ENCODE data around the gene PTK6.

Gene PTK6

DNA sequence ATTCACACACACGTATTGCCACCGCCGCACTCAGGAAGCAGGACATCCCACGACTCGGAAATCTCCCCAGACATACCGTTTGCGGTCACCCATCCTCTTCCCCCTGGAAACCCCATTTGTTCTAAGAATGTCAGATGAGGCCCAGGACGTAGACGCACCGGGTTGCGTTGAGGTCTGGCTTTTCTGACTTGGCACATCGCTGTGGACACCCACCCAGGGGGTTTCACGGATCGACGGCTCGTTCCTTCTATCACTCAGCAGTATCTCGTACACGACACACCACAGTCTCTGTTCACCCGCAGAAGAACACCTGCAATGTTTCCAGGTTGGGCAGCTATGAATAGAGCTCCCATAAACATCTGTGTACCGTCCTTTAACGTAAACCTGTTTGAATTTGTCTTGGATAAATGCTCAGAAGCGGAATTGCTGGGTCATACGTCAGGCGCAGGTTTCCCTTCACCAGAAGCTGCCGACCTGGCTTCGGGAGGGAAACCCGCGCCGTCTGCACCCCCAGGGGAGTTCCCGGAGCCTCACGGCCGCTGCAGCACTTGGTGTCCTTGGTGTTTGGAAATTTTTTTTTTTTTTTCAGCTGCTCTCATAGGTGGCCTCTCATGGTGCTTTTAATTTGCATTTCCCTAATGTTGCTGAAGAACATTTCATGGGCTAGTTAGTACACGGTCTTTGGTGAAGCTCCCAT, 29.0 kb downstream of the PTK6 start:
- no peaks in the 10 kb centered on the region for H3K4me1 ChIP-seq (ENCODE audit: control insufficient read depth, insufficient read depth, low read length)
- peaks cover 9% of the 10 kb centered on the region; the same call in 1 of the 2 replicates for H3K9me3 ChIP-seq (ENCODE audit: control insufficient read depth, insufficient read depth, low read depth, low read length)
- H3K4me3 ChIP-seq (ENCODE audit: low read depth, low read length) = no peak overlapping the region
- H3K36me3 ChIP-seq (ENCODE audit: control insufficient read depth, insufficient read depth, low read length) = no peaks in the 10 kb centered on the region
- no peak overlapping the region for H3K9ac ChIP-seq (ENCODE audit: low read length)
- no peak overlapping the region for H3K27ac ChIP-seq (ENCODE audit: low read depth, low read length)
- H3K27me3 ChIP-seq (ENCODE audit: control insufficient read depth, insufficient read depth, low read length) = peaks cover 12% of the 10 kb centered on the region; the same call in 1 of the 2 replicates

DNA sequence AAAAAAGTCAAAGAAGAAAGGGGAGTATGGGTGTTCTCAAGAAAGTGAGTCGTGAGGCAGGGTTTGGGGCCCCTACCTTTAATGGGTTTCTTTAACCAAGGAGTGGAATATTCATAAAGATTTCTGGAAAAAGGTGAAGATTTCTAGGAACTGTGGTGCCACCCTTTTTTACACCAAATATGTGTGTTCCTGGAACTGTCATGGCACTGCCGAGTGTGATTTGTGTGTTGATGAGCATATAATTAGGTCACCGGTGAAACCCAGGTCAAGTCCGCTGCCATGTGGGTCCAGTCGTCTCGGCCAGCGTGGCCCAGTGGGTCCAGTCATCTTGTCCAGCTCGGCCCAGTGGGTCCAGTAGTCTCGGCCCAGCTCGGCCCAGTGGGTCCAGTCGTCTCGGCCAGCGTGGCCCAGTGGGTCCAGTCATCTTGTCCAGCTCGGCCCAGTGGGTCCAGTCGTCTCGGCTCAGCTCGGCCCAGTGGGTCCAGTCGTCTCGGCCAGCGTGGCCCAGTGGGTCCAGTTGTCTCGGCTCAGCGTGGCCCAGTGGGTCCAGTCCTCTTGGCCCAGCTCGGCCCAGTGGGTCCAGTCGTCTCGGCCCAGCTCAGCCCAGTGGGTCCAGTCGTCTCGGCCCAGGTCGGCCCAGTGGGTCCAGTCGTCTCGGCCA, 30.0 kb downstream of the PTK6 start:
- H3K27ac ChIP-seq (ENCODE audit: low read depth, low read length) = no peak overlapping the region
- no peak overlapping the region for H3K4me3 ChIP-seq (ENCODE audit: low read depth, low read length)
- no peaks in the 10 kb centered on the region for H3K36me3 ChIP-seq (ENCODE audit: control insufficient read depth, insufficient read depth, low read length)
- H3K27me3 ChIP-seq (ENCODE audit: control insufficient read depth, insufficient read depth, low read length) = peaks cover 20% of the 10 kb centered on the region
- peaks cover 9% of the 10 kb centered on the region; the same call in 1 of the 2 replicates for H3K9me3 ChIP-seq (ENCODE audit: control insufficient read depth, insufficient read depth, low read depth, low read length)
- no peak overlapping the region for H3K9ac ChIP-seq (ENCODE audit: low read length)
- H3K4me1 ChIP-seq (ENCODE audit: control insufficient read depth, insufficient read depth, low read length) = peaks cover 8% of the 10 kb centered on the region

- Histone ChIP-seq H3K36me3 (ENCODE audit: control insufficient read depth, insufficient read depth, low read length) (no peaks in the 10 kb centered on the region), H3K27me3 (ENCODE audit: control insufficient read depth, insufficient read depth, low read length) (peaks cover 26% of the 10 kb centered on the region), H3K27ac (ENCODE audit: low read depth, low read length) (no peak overlapping the region), H3K9me3 (ENCODE audit: control insufficient read depth, insufficient read depth, low read depth, low read length) (peaks cover 9% of the 10 kb centered on the region; the same call in 1 of the 2 replicates), H3K9ac (ENCODE audit: low read length) (no peak overlapping the region), H3K4me3 (ENCODE audit: low read depth, low read length) (no peak overlapping the region), H3K4me1 (ENCODE audit: control insufficient read depth, insufficient read depth, low read length) (peaks cover 11% of the 10 kb centered on the region)
These were observed 31.5 kb downstream of the PTK6 start for GRCh38 chr20:63505723-63506122.

GRCh38 chr20:63505281-63505680, 31.9 kb downstream of the PTK6 start:
- peaks cover 11% of the 10 kb centered on the region for H3K4me1 ChIP-seq (ENCODE audit: control insufficient read depth, insufficient read depth, low read length)
- H3K9ac ChIP-seq (ENCODE audit: low read length) = no peak overlapping the region
- H3K27ac ChIP-seq (ENCODE audit: low read depth, low read length) = no peak overlapping the region
- no peaks in the 10 kb centered on the region for H3K36me3 ChIP-seq (ENCODE audit: control insufficient read depth, insufficient read depth, low read length)
- peaks cover 30% of the 10 kb centered on the region for H3K27me3 ChIP-seq (ENCODE audit: control insufficient read depth, insufficient read depth, low read length)
- no peak overlapping the region for H3K4me3 ChIP-seq (ENCODE audit: low read depth, low read length)
- H3K9me3 ChIP-seq (ENCODE audit: control insufficient read depth, insufficient read depth, low read depth, low read length) = peaks cover 9% of the 10 kb centered on the region; the same call in 1 of the 2 replicates

DNA sequence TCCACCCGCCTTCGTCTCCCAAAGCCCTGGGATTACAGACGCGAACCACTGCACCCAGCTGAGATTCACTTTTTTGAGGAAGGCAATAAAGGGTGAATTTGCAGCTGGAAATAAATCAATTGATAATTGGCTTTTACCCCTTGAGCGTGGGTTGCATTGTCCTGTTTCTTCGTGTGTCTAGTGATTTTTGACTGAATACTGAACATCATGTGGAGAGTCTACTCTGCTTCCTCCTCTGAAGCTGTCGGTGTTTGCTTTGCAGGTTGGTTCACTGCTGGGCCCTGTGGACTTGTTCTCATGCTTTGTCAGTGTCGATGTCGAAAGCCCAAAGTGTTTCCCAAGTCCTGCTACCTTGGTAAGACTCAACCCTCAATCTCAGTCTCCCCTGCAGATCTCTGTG, 32.5 kb downstream of the PTK6 start:
- H3K4me1 ChIP-seq (ENCODE audit: control insufficient read depth, insufficient read depth, low read length) = peaks cover 11% of the 10 kb centered on the region
- H3K27me3 ChIP-seq (ENCODE audit: control insufficient read depth, insufficient read depth, low read length) = peaks cover 37% of the 10 kb centered on the region
- no peak overlapping the region for H3K4me3 ChIP-seq (ENCODE audit: low read depth, low read length)
- peaks cover 9% of the 10 kb centered on the region; the same call in 1 of the 2 replicates for H3K9me3 ChIP-seq (ENCODE audit: control insufficient read depth, insufficient read depth, low read depth, low read length)
- H3K27ac ChIP-seq (ENCODE audit: low read depth, low read length) = no peak overlapping the region
- H3K36me3 ChIP-seq (ENCODE audit: control insufficient read depth, insufficient read depth, low read length) = no peaks in the 10 kb centered on the region
- H3K9ac ChIP-seq (ENCODE audit: low read length) = no peak overlapping the region

GRCh38 chr20:63503524-63503923, 33.7 kb downstream of the PTK6 start:
- Histone ChIP-seq H3K4me1 (ENCODE audit: control insufficient read depth, insufficient read depth, low read length) (peaks cover 14% of the 10 kb centered on the region), H3K27me3 (ENCODE audit: control insufficient read depth, insufficient read depth, low read length) (peaks cover 43% of the 10 kb centered on the region), H3K9ac (ENCODE audit: low read length) (no peak overlapping the region), H3K27ac (ENCODE audit: low read depth, low read length) (no peak overlapping the region), H3K4me3 (ENCODE audit: low read depth, low read length) (no peak overlapping the region), H3K36me3 (ENCODE audit: control insufficient read depth, insufficient read depth, low read length) (no peaks in the 10 kb centered on the region), H3K9me3 (ENCODE audit: control insufficient read depth, insufficient read depth, low read depth, low read length) (peaks cover 9% of the 10 kb centered on the region; the same call in 1 of the 2 replicates)

GRCh38 chr20:63502671-63503172, 34.5 kb downstream of the PTK6 start:
- Histone ChIP-seq H3K27me3 (ENCODE audit: control insufficient read depth, insufficient read depth, low read length) (peaks cover 51% of the 10 kb centered on the region), H3K4me3 (ENCODE audit: low read depth, low read length) (no peak overlapping the region), H3K9ac (ENCODE audit: low read length) (no peak overlapping the region), H3K4me1 (ENCODE audit: control insufficient read depth, insufficient read depth, low read length) (peaks cover 20% of the 10 kb centered on the region), H3K9me3 (ENCODE audit: control insufficient read depth, insufficient read depth, low read depth, low read length) (peaks cover 5% of the 10 kb centered on the region; the same call in 1 of the 2 replicates), H3K36me3 (ENCODE audit: control insufficient read depth, insufficient read depth, low read length) (no peaks in the 10 kb centered on the region), H3K27ac (ENCODE audit: low read depth, low read length) (no peak overlapping the region)

- Histone ChIP-seq H3K36me3 (ENCODE audit: control insufficient read depth, insufficient read depth, low read length) (no peaks in the 10 kb centered on the region), H3K27ac (ENCODE audit: low read depth, low read length) (no peak overlapping the region), H3K4me1 (ENCODE audit: control insufficient read depth, insufficient read depth, low read length) (peaks cover 26% of the 10 kb centered on the region), H3K9ac (ENCODE audit: low read length) (no peak overlapping the region), H3K9me3 (ENCODE audit: control insufficient read depth, insufficient read depth, low read depth, low read length) (peaks cover 5% of the 10 kb centered on the region; the same call in 1 of the 2 replicates), H3K27me3 (ENCODE audit: control insufficient read depth, insufficient read depth, low read length) (peaks cover 57% of the 10 kb centered on the region), H3K4me3 (ENCODE audit: low read depth, low read length) (peak overlapping the region; percentile 51)
These were observed 35.1 kb downstream of the PTK6 start for GRCh38 chr20:63501818-63502670.

- peaks cover 33% of the 10 kb centered on the region for H3K4me1 ChIP-seq (ENCODE audit: control insufficient read depth, insufficient read depth, low read length)
- no peak overlapping the region for H3K27ac ChIP-seq (ENCODE audit: low read depth, low read length)
- peaks cover 5% of the 10 kb centered on the region; the same call in 1 of the 2 replicates for H3K9me3 ChIP-seq (ENCODE audit: control insufficient read depth, insufficient read depth, low read depth, low read length)
- no peak overlapping the region for H3K9ac ChIP-seq (ENCODE audit: low read length)
- peaks cover 66% of the 10 kb centered on the region for H3K27me3 ChIP-seq (ENCODE audit: control insufficient read depth, insufficient read depth, low read length)
- no peaks in the 10 kb centered on the region for H3K36me3 ChIP-seq (ENCODE audit: control insufficient read depth, insufficient read depth, low read length)
- no peak overlapping the region for H3K4me3 ChIP-seq (ENCODE audit: low read depth, low read length)
These were observed 36.0 kb downstream of the PTK6 start for GRCh38 chr20:63500902-63501817.
